ENCODE data around the gene STK39.

DNA sequence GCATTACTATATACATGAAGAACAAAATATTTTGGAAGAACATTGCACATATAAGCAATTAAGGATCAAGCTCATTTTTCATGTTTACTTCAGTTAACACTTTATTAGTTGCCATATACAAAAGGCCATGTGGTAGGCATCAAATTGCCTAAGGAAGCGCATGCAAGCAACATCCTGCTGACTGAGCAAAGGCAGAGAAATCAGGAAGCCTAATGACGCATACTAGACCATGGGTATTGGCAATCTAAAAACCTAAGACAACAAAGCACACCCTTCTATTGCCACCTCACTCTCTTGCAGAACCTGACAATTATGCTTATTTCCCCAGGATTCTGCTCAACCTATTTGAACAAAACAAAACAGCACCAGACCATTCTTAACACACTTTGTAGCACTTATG, 171.9 kb downstream of the STK39 start:
- TF ChIP-seq CTCF (IDR thresholded peaks at IDR 0.05) (no peak), EZH2 (IDR thresholded peaks at IDR 0.05; ENCODE audit: borderline replicate concordance, insufficient read depth, low read depth, low read length, poor library complexity, severe bottlenecking) (no peak)

Data from B cell (primary cell).